Duodenal mucosa (tissue), 2 donors: ENCODE measurements around the gene DCLK2.
A peak's percentile ranks its signal among the peaks of the same experiment; 100 is the strongest.

Source experiments
- H3K27ac ChIP-seq: one replicate; pipeline ENCODE4 v1.7.0; 2013; ENCODE audit warnings: low read depth, low read length
- H3K27me3 ChIP-seq, 2 donors: one replicate each; pipeline ENCODE4 v1.7.0; 2013; ENCODE audit warnings: low read length in 2 of 2, control low read depth in 1 of 2; ENCODE audit not compliant: insufficient read depth in 2 of 2, control insufficient read depth in 1 of 2
- H3K36me3 ChIP-seq, 2 donors: one replicate each; pipeline ENCODE4 v1.7.0; 2013; ENCODE audit warnings: low read length in 2 of 2, control low read depth in 1 of 2; ENCODE audit not compliant: insufficient read depth in 2 of 2, control insufficient read depth in 1 of 2
- H3K4me1 ChIP-seq, 2 donors: one replicate each; pipeline ENCODE4 v1.7.0; 2013; ENCODE audit warnings: low read length in 2 of 2, control low read depth in 1 of 2; ENCODE audit not compliant: insufficient read depth in 2 of 2, control insufficient read depth in 1 of 2
- H3K4me3 ChIP-seq, 2 donors: one replicate each; pipeline ENCODE4 v1.7.0; 2013; ENCODE audit warnings: low read length in 2 of 2, low read depth in 1 of 2
- H3K9ac ChIP-seq, 2 donors: one replicate each; pipeline ENCODE4 v1.7.0; 2013; ENCODE audit warnings: low read length in 2 of 2, low read depth in 1 of 2
- H3K9me3 ChIP-seq, 2 donors: one replicate each; pipeline ENCODE4 v1.7.0; 2013; ENCODE audit warnings: low read length in 2 of 2, control low read depth in 1 of 2; ENCODE audit not compliant: control insufficient read depth in 1 of 2

The DCLK2 gene

GRCh38 chr4:150068300-150068960 is 9.8 kb upstream of the DCLK2 start:
- no peaks in the 10 kb centered on the region for H3K9me3 ChIP-seq
- no peaks in the 10 kb centered on the region for H3K36me3 ChIP-seq
- no peaks in the 10 kb centered on the region for H3K4me1 ChIP-seq
- no peak overlapping the region for H3K4me3 ChIP-seq
- H3K27ac ChIP-seq: no peak overlapping the region
- H3K27me3 ChIP-seq: peaks cover 0 to 4% of the 10 kb centered on the region in 2 donors
- no peak overlapping the region for H3K9ac ChIP-seq

DNA sequence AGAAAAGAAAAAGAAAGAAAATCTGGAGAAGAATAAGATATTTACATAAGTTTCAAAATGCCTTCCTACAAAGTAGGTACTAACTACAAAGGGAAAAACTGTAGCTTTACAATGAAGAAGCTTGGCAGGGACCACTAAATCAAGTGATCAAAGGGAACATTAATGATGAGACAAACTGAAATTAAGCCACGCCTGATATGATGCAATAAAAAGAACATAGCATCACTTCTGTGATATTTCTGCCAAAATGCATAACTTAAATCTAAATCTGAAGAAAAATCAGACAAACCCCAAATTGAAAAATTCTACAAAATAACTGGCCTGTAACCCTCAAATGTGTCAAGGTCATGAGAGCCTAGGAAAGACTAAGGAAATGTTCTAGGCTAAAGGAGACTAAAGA is 8.9 kb upstream of the DCLK2 start:
- H3K27me3 ChIP-seq: peaks cover 0 to 4% of the 10 kb centered on the region in 2 donors
- H3K27ac ChIP-seq: no peak overlapping the region
- H3K4me1 ChIP-seq: no peaks in the 10 kb centered on the region
- no peaks in the 10 kb centered on the region for H3K9me3 ChIP-seq
- H3K9ac ChIP-seq: no peak overlapping the region
- H3K4me3 ChIP-seq: no peak overlapping the region
- H3K36me3 ChIP-seq: no peaks in the 10 kb centered on the region

- no peaks in the 10 kb centered on the region for H3K36me3 ChIP-seq
- H3K27ac ChIP-seq: no peak overlapping the region
- H3K9me3 ChIP-seq: no peaks in the 10 kb centered on the region
- peaks cover 0 to 4% of the 10 kb centered on the region in 2 donors for H3K27me3 ChIP-seq
- H3K4me3 ChIP-seq: no peak overlapping the region
- no peak overlapping the region for H3K9ac ChIP-seq
- H3K4me1 ChIP-seq: no peaks in the 10 kb centered on the region
These were observed 7.6 kb upstream of the DCLK2 start for GRCh38 chr4:150070464-150071170.

GRCh38 chr4:150072471-150072870 is 5.8 kb upstream of the DCLK2 start:
- Histone ChIP-seq H3K4me3 (no peak overlapping the region), H3K4me1 (no peaks in the 10 kb centered on the region), H3K9me3 (no peaks in the 10 kb centered on the region), H3K36me3 (no peaks in the 10 kb centered on the region), H3K27ac (no peak overlapping the region), H3K9ac (no peak overlapping the region), H3K27me3 (peaks cover 6 to 12% of the 10 kb centered on the region in 2 donors)

- Histone ChIP-seq H3K36me3 (no peaks in the 10 kb centered on the region), H3K27ac (no peak overlapping the region), H3K9me3 (no peaks in the 10 kb centered on the region), H3K4me3 (no peak overlapping the region), H3K4me1 (peaks cover 0 to 4% of the 10 kb centered on the region in 2 donors), H3K27me3 (peaks cover 10 to 17% of the 10 kb centered on the region in 2 donors), H3K9ac (no peak overlapping the region)
These were observed 5.1 kb upstream of the DCLK2 start for GRCh38 chr4:150072906-150073714.

- Histone ChIP-seq H3K9me3 (no peaks in the 10 kb centered on the region), H3K4me3 (no peak overlapping the region)
These were observed 4.2 kb upstream of the DCLK2 start for GRCh38 chr4:150074064-150074463.

DNA sequence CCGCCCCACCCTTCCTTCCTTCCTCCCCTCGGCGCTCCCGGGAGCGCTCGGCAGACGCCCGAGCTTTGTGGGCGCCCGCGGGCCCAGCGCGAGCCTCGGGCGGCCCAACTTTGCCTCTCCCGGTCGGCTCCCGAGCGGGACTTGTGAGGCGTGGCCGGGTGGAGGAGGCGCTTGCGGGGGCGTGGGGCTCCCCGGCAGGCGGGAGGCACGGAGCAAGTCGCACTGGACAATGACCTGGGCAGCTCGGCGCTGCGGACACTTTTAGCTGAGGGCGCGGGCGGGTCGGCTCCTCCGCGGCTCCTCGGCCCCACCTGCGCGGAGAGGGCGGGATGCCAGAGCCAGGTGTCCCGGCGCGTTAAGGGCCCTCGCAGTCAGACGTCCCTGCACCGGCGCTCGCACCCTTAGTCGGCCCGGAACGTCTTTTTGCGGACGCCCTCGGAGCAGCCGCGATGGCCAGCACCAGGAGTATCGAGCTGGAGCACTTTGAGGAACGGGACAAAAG is 385 bp downstream of the DCLK2 start:
- Histone ChIP-seq H3K4me3 (peak overlapping the region; percentile 61 to 69), H3K27me3 (peaks cover 17 to 26% of the 10 kb centered on the region in 2 donors), H3K9ac (peak overlapping the region; percentile 22 to 32), H3K4me1 (peaks cover 0 to 11% of the 10 kb centered on the region in 2 donors), H3K27ac (peak overlapping the region; percentile 60), H3K9me3 (no peaks in the 10 kb centered on the region), H3K36me3 (no peaks in the 10 kb centered on the region)

More at GRCh38 chr4:150074064-150074463, 4.2 kb upstream of the DCLK2 start:
- peaks cover 10 to 19% of the 10 kb centered on the region in 2 donors for H3K27me3 ChIP-seq
- H3K4me1 ChIP-seq: peaks cover 0 to 8% of the 10 kb centered on the region in 2 donors
- H3K27ac ChIP-seq: no peak overlapping the region
- no peaks in the 10 kb centered on the region for H3K36me3 ChIP-seq
- H3K9ac ChIP-seq: no peak overlapping the region

GRCh38 chr4:150079081-150079581 is 886 bp downstream of the DCLK2 start:
- Histone ChIP-seq H3K4me1 (peaks cover 0 to 11% of the 10 kb centered on the region in 2 donors), H3K36me3 (no peaks in the 10 kb centered on the region), H3K27ac (no peak overlapping the region), H3K27me3 (peaks cover 17 to 26% of the 10 kb centered on the region in 2 donors), H3K9ac (peak overlapping the region; percentile 22 to 32), H3K9me3 (no peaks in the 10 kb centered on the region), H3K4me3 (peak overlapping the region; percentile 61 to 69)

GRCh38 chr4:150080337-150080736 is 2.1 kb downstream of the DCLK2 start:
- Histone ChIP-seq H3K36me3 (no peaks in the 10 kb centered on the region), H3K9me3 (no peaks in the 10 kb centered on the region), H3K4me3 (no peak overlapping the region), H3K9ac (no peak overlapping the region), H3K27ac (no peak overlapping the region), H3K4me1 (peaks cover 0 to 11% of the 10 kb centered on the region in 2 donors), H3K27me3 (peaks cover 17 to 26% of the 10 kb centered on the region in 2 donors)
